ENCODE data around the gene ASPHD2. TPM values are rescaled to one million over a fixed set of nuclear protein-coding genes. Genes with fewer than 3 reads are reported as not detected.

Gene ASPHD2
- total RNA-seq, 2 experiments from 2014 or later = 11.8 to 12.7 TPM

- no peak for DNase-seq
- Mint-ChIP-seq H3K4me1 (no peaks in the 10 kb centered on the region), H3K9me3 (no peaks in the 10 kb centered on the region), H3K4me3 (no peak overlapping the region), H3K27ac (no peak overlapping the region), H3K27me3 (no peaks in the 10 kb centered on the region), H3K36me3 (ENCODE audit: low read depth) (peaks cover 28% of the 10 kb centered on the region)
- POLR2A ChIA-PET = no interaction called here
- CTCF ChIA-PET = no interaction called here
Measured at GRCh38 chr22:26453812-26454500, 24.9 kb downstream of the ASPHD2 start.

- no peaks in the 10 kb centered on the region for H3K9me3 Mint-ChIP-seq
- no peak overlapping the region for H3K4me3 Mint-ChIP-seq
- no peak for DNase-seq
- no peak overlapping the region for H3K27ac Mint-ChIP-seq
- H3K36me3 Mint-ChIP-seq (ENCODE audit: low read depth) = peaks cover 18% of the 10 kb centered on the region
- no peaks in the 10 kb centered on the region for H3K4me1 Mint-ChIP-seq
- POLR2A ChIA-PET = no interaction called here
- H3K27me3 Mint-ChIP-seq = no peaks in the 10 kb centered on the region
- CTCF ChIA-PET = interaction anchor here (1.4 kb wide), 1 partner anchor 58 kb away, joined by 3 read pairs; no protein-coding TSS in a partner anchor
Measured at GRCh38 chr22:26457661-26458272, 28.7 kb downstream of the ASPHD2 start.

GRCh38 chr22:26460202-26460601 is 31.1 kb downstream of the ASPHD2 start:
- peaks cover 25% of the 10 kb centered on the region for H3K36me3 Mint-ChIP-seq (ENCODE audit: low read depth)
- H3K27ac Mint-ChIP-seq = no peak overlapping the region
- H3K4me3 Mint-ChIP-seq = no peak overlapping the region
- no peak for DNase-seq
- H3K9me3 Mint-ChIP-seq = no peaks in the 10 kb centered on the region
- H3K27me3 Mint-ChIP-seq = no peaks in the 10 kb centered on the region
- H3K4me1 Mint-ChIP-seq = no peaks in the 10 kb centered on the region
- CTCF ChIA-PET = interaction anchor here (0.5 to 5.7 kb wide), 15 partner anchors 8 to 213 kb away, joined by 3 to 79 read pairs (median 7); no protein-coding TSS in a partner anchor
- POLR2A ChIA-PET = interaction anchor here (1.4 kb wide), 1 partner anchor 12 kb away, joined by 3 read pairs; no protein-coding TSS in a partner anchor

- Mint-ChIP-seq H3K4me3 (no peak overlapping the region), H3K36me3 (ENCODE audit: low read depth) (peaks cover 28% of the 10 kb centered on the region), H3K9me3 (no peaks in the 10 kb centered on the region), H3K4me1 (no peaks in the 10 kb centered on the region), H3K27me3 (no peaks in the 10 kb centered on the region), H3K27ac (no peak overlapping the region)
- peak; percentile 32 for DNase-seq
- CTCF ChIA-PET = interaction anchor here (0.9 to 5.7 kb wide), 11 partner anchors 11 to 95 kb away, joined by 3 to 79 read pairs (median 11); no protein-coding TSS in a partner anchor
- POLR2A ChIA-PET = interaction anchor here (1.4 kb wide), 2 partner anchors 11 to 23 kb away, joined by 3 to 7 read pairs; partner anchors contain the start of genes HPS4 and SRRD
Measured at GRCh38 chr22:26461188-26461810, 32.2 kb downstream of the ASPHD2 start.

- DNase-seq = no peak
- peaks cover 3% of the 10 kb centered on the region for H3K4me1 Mint-ChIP-seq
- no peak overlapping the region for H3K4me3 Mint-ChIP-seq
- H3K27me3 Mint-ChIP-seq = no peaks in the 10 kb centered on the region
- POLR2A ChIA-PET = interaction anchor here (1.4 kb wide), 1 partner anchor 22 kb away, joined by 7 read pairs; the partner anchor contains the start of genes HPS4 and SRRD
- no peak overlapping the region for H3K27ac Mint-ChIP-seq
- CTCF ChIA-PET = interaction anchor here (0.9 to 5.7 kb wide), 13 partner anchors 11 to 212 kb away, joined by 3 to 79 read pairs (median 9); no protein-coding TSS in a partner anchor
- no peaks in the 10 kb centered on the region for H3K9me3 Mint-ChIP-seq
- peaks cover 31% of the 10 kb centered on the region for H3K36me3 Mint-ChIP-seq (ENCODE audit: low read depth)
Measured at GRCh38 chr22:26462051-26462450, 33.0 kb downstream of the ASPHD2 start.

GRCh38 chr22:26462641-26463040 is 33.6 kb downstream of the ASPHD2 start:
- H3K27ac Mint-ChIP-seq = no peak overlapping the region
- DNase-seq = no peak
- H3K4me3 Mint-ChIP-seq = no peak overlapping the region
- CTCF ChIA-PET = interaction anchor here (1.0 to 5.7 kb wide), 7 partner anchors 10 to 211 kb away, joined by 3 to 79 read pairs (median 4); no protein-coding TSS in a partner anchor
- peaks cover 28% of the 10 kb centered on the region for H3K36me3 Mint-ChIP-seq (ENCODE audit: low read depth)
- POLR2A ChIA-PET = interaction anchor here (1.4 kb wide), 1 partner anchor 21 kb away, joined by 7 read pairs; the partner anchor contains the start of genes HPS4 and SRRD
- peaks cover 3% of the 10 kb centered on the region for H3K4me1 Mint-ChIP-seq
- no peaks in the 10 kb centered on the region for H3K27me3 Mint-ChIP-seq
- H3K9me3 Mint-ChIP-seq = no peaks in the 10 kb centered on the region

GRCh38 chr22:26463101-26463661 is 34.1 kb downstream of the ASPHD2 start:
- Mint-ChIP-seq H3K36me3 (ENCODE audit: low read depth) (peaks cover 29% of the 10 kb centered on the region), H3K27ac (no peak overlapping the region), H3K4me3 (no peak overlapping the region), H3K27me3 (no peaks in the 10 kb centered on the region), H3K4me1 (peaks cover 3% of the 10 kb centered on the region), H3K9me3 (no peaks in the 10 kb centered on the region)
- DNase-seq = no peak
- ChIA-PET CTCF (interaction anchor here (1.1 to 5.7 kb wide), 6 partner anchors 10 to 103 kb away, joined by 3 to 79 read pairs (median 8); no protein-coding TSS in a partner anchor), POLR2A (no interaction called here)

- peaks cover 32% of the 10 kb centered on the region for H3K36me3 Mint-ChIP-seq (ENCODE audit: low read depth)
- H3K27ac Mint-ChIP-seq = no peak overlapping the region
- ChIA-PET POLR2A (no interaction called here), CTCF (interaction anchor here (5.7 kb wide), 1 partner anchor 97 kb away, joined by 79 read pairs; no protein-coding TSS in a partner anchor)
- no peak overlapping the region for H3K4me3 Mint-ChIP-seq
- H3K9me3 Mint-ChIP-seq = no peaks in the 10 kb centered on the region
- no peak for DNase-seq
- peaks cover 3% of the 10 kb centered on the region for H3K4me1 Mint-ChIP-seq
- no peaks in the 10 kb centered on the region for H3K27me3 Mint-ChIP-seq
Measured at GRCh38 chr22:26463688-26464087, 34.6 kb downstream of the ASPHD2 start.

- no peaks in the 10 kb centered on the region for H3K27me3 Mint-ChIP-seq
- ChIA-PET POLR2A (no interaction called here), CTCF (interaction anchor here (5.7 kb wide), 1 partner anchor 98 kb away, joined by 79 read pairs; no protein-coding TSS in a partner anchor)
- DNase-seq = no peak
- no peak overlapping the region for H3K4me3 Mint-ChIP-seq
- H3K27ac Mint-ChIP-seq = no peak overlapping the region
- no peaks in the 10 kb centered on the region for H3K9me3 Mint-ChIP-seq
- H3K36me3 Mint-ChIP-seq (ENCODE audit: low read depth) = peaks cover 38% of the 10 kb centered on the region
- peaks cover 3% of the 10 kb centered on the region for H3K4me1 Mint-ChIP-seq
Measured at GRCh38 chr22:26464312-26464711, 35.3 kb downstream of the ASPHD2 start.

GRCh38 chr22:26466196-26466595 is 37.1 kb downstream of the ASPHD2 start:
- Mint-ChIP-seq H3K36me3 (ENCODE audit: low read depth) (peaks cover 50% of the 10 kb centered on the region), H3K4me3 (no peak overlapping the region), H3K9me3 (no peaks in the 10 kb centered on the region), H3K27me3 (no peaks in the 10 kb centered on the region), H3K27ac (no peak overlapping the region), H3K4me1 (peaks cover 3% of the 10 kb centered on the region)
- ChIA-PET CTCF (interaction anchor here (0.7 to 1.6 kb wide), 5 partner anchors 13 to 213 kb away, joined by 3 to 5 read pairs (median 3); no protein-coding TSS in a partner anchor), POLR2A (interaction anchor here (0.6 to 1.6 kb wide), 7 partner anchors 11 to 206 kb away, joined by 3 to 6 read pairs (median 3); partner anchors contain the start of gene ASPHD2)
- no peak for DNase-seq

GRCh38 chr22:26470807-26471206 is 41.7 kb downstream of the ASPHD2 start:
- no peak overlapping the region for H3K27ac Mint-ChIP-seq
- CTCF ChIA-PET = no interaction called here
- POLR2A ChIA-PET = interaction anchor here (0.9 kb wide), 1 partner anchor 13 kb away, joined by 4 read pairs; the partner anchor contains the start of genes HPS4 and SRRD
- H3K36me3 Mint-ChIP-seq (ENCODE audit: low read depth) = peaks cover 62% of the 10 kb centered on the region
- H3K27me3 Mint-ChIP-seq = no peaks in the 10 kb centered on the region
- H3K4me1 Mint-ChIP-seq = peaks cover 13% of the 10 kb centered on the region
- no peak overlapping the region for H3K4me3 Mint-ChIP-seq
- no peaks in the 10 kb centered on the region for H3K9me3 Mint-ChIP-seq
- no peak for DNase-seq

- no peak for DNase-seq
- ChIA-PET CTCF (interaction anchor here (3.3 kb wide), 1 partner anchor 10 kb away, joined by 20 read pairs; no protein-coding TSS in a partner anchor), POLR2A (interaction anchor here (0.9 kb wide), 1 partner anchor 12 kb away, joined by 4 read pairs; the partner anchor contains the start of genes HPS4 and SRRD)
- Mint-ChIP-seq H3K9me3 (no peaks in the 10 kb centered on the region), H3K4me3 (no peak overlapping the region), H3K27me3 (no peaks in the 10 kb centered on the region), H3K36me3 (ENCODE audit: low read depth) (peaks cover 63% of the 10 kb centered on the region), H3K27ac (no peak overlapping the region), H3K4me1 (peaks cover 14% of the 10 kb centered on the region)
Measured at GRCh38 chr22:26471522-26471921, 42.5 kb downstream of the ASPHD2 start.
